AG20443 (cell line): Measurements from ENCODE around the gene TANC1.

Source experiments
- DNase-seq: peaks from one replicate; pipeline ENCODE4 v3.0.0; 2012; ENCODE audit warnings: low spot score, mixed read lengths

The TANC1 gene

GRCh38 chr2:159196393-159196925, 228.0 kb downstream of the TANC1 start:
- no peak for DNase-seq

- DNase-seq: no peak
These were observed 230.8 kb downstream of the TANC1 start for GRCh38 chr2:159199236-159199635.

DNA sequence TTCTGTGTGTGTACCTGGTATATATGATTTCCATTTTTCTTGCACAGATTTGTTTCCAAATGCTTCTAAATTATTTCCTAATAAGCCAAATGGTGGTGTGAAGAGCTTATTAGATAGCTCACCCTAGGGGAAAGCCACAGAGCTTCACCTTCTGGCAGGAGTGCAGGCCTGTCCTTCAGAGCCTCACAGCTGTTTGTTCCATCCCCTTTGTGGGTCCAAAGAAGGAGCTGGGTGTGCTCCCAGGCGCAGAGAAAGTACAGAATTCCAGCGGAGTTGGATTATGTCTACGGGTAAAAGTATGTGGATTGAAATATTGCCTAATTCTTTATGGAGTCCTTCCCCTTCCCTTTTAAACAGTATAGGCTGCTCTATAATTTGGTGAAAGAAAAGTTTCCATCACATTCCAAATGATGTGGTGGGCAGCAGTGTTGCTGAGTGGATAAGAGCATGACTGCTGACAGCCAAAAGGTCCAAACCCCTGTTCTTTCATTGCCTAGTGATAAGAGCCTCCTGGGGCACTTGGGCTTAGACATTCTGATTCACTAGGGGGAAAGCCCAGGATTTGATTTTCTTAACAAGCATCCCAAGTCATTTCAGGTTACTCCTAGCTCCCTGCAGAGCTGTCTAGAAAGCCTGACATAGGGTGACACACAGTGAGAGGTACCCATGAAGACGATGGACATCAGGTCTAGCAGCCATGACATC, 231.5 kb downstream of the TANC1 start:
- DNase-seq: no peak

DNA sequence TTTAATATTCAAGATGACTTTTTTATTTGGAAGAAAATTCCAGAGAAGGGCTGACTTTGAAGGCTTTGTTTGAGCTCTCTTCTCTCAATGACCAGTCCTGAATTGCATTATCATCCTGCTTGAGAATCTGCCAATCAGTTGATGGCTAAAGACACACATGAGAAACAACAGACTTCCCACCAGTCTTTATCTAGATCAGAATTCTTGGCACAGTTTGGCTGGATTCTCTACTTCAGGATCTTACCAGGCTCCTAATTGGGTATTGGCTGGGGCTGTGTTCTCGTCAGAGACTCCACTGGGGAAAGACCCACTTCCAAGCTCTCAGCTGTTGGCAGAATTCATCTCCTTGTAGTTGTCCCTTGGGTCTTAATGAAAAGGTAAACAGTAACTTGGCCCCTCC, 232.1 kb downstream of the TANC1 start:
- DNase-seq: no peak

GRCh38 chr2:159201360-159202063, 233.1 kb downstream of the TANC1 start:
- no peak for DNase-seq

DNA sequence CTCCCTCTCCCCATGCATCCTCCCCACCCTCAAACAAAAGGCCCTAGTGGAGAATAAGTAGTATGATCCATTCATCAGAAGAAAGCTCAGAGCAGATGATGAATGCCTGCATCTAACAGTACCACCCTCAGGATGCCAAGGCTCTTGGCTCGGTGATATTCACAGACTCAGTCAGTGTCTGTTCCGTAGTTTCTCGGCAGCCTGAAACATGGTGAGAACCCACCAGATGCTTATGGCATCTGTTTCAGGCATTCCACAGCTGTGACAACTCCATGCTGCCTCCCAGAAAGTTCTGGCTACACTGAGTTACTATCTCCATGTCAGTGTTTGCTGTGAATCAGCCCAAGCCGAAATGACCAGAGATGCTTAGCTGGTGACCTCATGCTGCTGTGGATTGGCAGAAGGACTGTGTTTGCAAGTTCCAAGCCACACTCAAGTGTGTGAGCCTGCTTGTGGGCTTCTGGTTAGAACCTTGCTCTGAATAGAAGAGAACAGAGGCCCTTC, 234.2 kb downstream of the TANC1 start:
- peak; percentile 96 for DNase-seq

DNA sequence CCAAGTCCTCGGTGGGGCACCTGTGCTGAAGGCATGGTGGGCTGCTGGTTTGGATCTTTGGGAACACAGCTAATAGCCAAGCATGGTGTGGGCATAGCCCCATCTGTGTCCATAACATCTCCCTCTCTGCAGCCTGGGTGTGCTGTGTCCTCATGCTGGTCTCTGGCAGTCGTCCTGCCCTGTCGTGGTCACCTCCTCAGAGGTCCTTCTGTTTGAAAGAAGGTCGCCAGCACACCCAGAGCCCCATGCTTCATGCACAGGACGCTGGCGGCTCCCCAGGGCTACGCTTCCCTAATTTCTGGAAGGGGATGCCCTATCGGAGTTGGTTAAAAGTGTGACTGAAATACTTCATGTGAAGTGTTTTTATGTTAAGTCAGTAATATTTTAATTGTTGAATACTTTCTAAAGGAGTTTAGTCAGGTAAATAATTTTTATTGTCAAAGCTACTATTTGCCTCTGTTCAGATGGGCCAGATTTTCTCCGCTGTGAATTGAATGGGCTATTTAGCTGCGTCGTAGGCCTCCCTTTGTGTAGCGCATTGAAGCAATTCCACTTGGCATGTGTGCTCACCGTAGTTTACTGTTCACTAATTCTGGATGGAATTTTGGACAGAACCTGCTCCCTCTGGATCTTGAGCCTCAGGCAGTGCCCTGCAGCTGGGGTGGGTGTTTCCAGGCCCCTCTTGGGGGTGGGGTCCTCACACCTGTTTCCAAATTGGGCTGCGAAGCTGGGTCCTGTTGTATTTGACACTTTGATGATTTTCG, 236.1 kb downstream of the TANC1 start:
- no peak for DNase-seq

- no peak for DNase-seq
These were observed 238.4 kb downstream of the TANC1 start for GRCh38 chr2:159206736-159207380.

GRCh38 chr2:159208438-159208837, 240.0 kb downstream of the TANC1 start:
- no peak for DNase-seq

- no peak for DNase-seq
These were observed 241.2 kb downstream of the TANC1 start for GRCh38 chr2:159209341-159210306.

DNA sequence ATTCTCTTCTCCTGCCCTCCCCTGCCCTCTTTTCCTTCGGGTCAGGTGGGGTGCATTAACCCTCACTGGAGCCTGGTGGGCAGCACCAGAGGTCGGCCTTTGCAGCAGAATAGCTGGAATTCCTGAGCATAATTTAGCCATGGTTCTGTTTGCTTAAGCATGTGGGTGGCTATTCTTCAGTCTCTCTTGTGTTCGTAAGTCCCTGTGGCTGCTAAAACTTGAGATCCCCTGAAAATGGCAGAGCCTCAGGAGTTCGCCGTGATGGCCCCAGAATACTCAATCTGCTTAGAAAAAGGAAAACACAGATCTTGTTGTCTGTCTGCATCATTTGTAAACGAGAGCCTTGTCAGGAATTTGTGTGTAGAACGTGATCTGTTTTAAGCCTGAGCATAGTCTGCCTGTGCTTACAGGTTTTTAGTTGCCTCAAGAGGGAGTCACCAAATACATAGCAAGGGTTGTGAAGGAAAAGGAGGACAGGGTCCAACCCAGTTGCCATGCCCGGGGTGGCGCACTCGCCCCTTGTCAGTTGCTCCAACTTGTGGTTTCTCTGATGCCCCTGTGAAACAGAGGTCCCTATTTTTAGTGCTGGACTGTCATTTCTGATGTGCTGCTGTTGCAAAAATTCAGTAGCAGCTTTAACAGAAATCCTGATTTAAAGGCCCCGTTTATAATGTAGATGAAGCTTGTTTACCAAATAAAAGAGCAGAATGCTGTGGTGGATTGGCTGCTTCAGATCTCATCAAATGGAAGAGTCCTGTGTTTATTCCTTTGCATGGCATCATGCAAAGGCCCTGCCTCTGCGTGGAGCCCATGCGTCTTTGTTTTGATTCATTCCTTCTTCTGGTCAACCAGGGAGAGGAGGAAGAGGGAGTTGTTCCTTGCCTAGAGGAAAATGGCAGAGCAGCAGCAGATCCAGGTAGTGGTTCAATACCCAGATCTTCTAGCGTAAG, 243.3 kb downstream of the TANC1 start:
- DNase-seq: no peak

DNA sequence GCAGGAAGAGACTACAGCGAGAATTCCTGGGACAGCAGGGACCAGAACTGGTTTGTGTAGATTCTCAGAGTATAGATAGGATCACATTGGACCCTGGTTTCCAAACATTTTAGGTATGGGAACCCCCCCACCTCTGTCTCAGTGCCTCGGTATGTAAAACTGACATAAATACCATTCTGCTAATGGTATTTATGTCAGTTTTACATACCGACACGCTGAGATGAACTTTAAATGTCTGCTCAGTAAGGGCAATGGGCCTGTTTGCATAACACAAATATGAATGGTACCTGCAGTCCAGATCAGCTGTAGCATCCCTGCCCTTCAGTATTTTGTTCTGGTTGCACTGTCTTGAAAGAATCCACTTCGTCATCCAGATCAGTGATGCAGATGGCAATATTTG, 244.9 kb downstream of the TANC1 start:
- no peak for DNase-seq

- DNase-seq: no peak
These were observed 246.0 kb downstream of the TANC1 start for GRCh38 chr2:159214325-159214865.

GRCh38 chr2:159215116-159215515, 246.7 kb downstream of the TANC1 start:
- DNase-seq: no peak

- DNase-seq: no peak
These were observed 249.2 kb downstream of the TANC1 start for GRCh38 chr2:159217676-159218075.

- DNase-seq: no peak
These were observed 249.9 kb downstream of the TANC1 start for GRCh38 chr2:159218389-159218788.

- no peak for DNase-seq
These were observed 251.1 kb downstream of the TANC1 start for GRCh38 chr2:159219394-159219998.

GRCh38 chr2:159224061-159224813, 255.8 kb downstream of the TANC1 start:
- no peak for DNase-seq
